Panc1 (cell line): Measurements from ENCODE around the gene UBLCP1.

Experiments used
- CTCF ChIP-seq: fragments of 450-650 bp; IDR thresholded peaks from 2 replicates; pipeline ENCODE4 v1.5.1; 2017; ENCODE audit warnings: mild to moderate bottlenecking
- POLR2AphosphoS5 ChIP-seq: IDR thresholded peaks from 2 replicates; pipeline ENCODE4 v1.6.1; 2012; ENCODE audit warnings: mild to moderate bottlenecking, low read depth, low read length, moderate library complexity
- REST ChIP-seq, 2 experiments: IDR thresholded peaks; 2 replicates each; pipeline ENCODE4 v1.6.1; 2011 to 2012; ENCODE audit warnings: low read depth in 2 of 2, control low read depth in 1 of 2, low read length in 1 of 2, mild to moderate bottlenecking in 1 of 2, moderate library complexity in 1 of 2; ENCODE audit not compliant: insufficient read depth in 1 of 2
- SIN3A ChIP-seq: IDR thresholded peaks from 2 replicates; pipeline ENCODE4 v1.6.1; 2012; ENCODE audit warnings: low read depth, mild to moderate bottlenecking, low read length, moderate library complexity, borderline replicate concordance; ENCODE audit not compliant: insufficient read depth
- TCF7L2 ChIP-seq: IDR thresholded peaks from 2 replicates; pipeline ENCODE4 v1.6.1; 2011; ENCODE audit warnings: mild to moderate bottlenecking, low read depth, low read length, inconsistent platforms

DNA sequence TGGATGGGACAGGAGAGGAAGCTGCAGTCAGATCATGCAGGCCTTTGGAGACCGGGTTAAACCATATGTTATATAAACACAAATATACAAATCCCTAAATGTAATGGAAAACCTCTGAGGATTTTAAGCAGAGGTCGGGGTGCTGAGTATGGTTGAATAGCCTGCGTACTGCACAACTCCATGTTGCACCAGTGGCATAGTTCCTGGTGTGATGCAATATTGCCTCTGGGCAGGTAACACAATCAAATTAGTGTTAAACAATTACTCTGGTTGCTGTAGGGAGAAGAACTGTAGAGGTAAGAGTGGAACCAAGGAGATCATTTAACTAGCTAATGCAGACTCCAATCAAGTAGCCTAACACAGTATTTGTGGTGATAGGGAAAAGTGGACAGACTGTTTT is 32.4 kb upstream of the UBLCP1 start:
- no peak for TF ChIP-seq CTCF
- no peak for TF ChIP-seq REST (IDR thresholded peaks at IDR 0.05; ENCODE audit: insufficient read depth in 1 of 2, low read depth in 2 of 2, low read length in 1 of 2)
- no peak for TF ChIP-seq POLR2AphosphoS5
- TF ChIP-seq SIN3A: no peak
- no peak for TF ChIP-seq TCF7L2
